Dedifferentiated amniotic fluid mesenchymal stem cell (primary cell): ENCODE results near the gene CHURC1.
"Not testable (repeated sequence)": the region's sequence is repeated elsewhere in the genome, so short reads cannot be mapped to it uniquely, and the experiment has no call there.

Source experiments
- DNase-seq: peaks from one replicate; pipeline ENCODE4 v3.0.0-alpha.2; 2016; ENCODE audit errors: extremely low spot score

The CHURC1 gene

GRCh38 chr14:64910847-64911495, 3.3 kb upstream of the CHURC1 start:
- DNase-seq, result peak; percentile 58

DNA sequence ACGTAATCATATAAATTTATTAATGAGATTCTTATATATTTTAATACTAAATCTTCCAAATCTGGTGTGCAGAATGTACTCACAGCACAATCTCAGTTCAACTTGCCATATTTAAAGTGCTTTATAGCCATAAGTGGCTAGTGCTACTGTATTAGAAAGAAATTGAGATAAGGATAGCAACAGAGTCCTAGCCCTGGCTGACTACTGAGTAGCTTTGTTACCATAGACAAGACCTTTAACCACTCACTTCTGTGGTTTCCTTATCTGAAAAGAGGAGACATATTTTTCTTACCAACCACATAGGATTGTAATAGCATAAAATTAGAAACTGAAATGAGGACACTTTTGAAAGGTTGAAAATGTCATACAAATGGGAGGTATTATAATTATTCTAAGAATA, 2.0 kb upstream of the CHURC1 start:
- no peak for DNase-seq

- not testable (repeated sequence) for DNase-seq
These were observed 778 bp upstream of the CHURC1 start for GRCh38 chr14:64913477-64913876.

DNA sequence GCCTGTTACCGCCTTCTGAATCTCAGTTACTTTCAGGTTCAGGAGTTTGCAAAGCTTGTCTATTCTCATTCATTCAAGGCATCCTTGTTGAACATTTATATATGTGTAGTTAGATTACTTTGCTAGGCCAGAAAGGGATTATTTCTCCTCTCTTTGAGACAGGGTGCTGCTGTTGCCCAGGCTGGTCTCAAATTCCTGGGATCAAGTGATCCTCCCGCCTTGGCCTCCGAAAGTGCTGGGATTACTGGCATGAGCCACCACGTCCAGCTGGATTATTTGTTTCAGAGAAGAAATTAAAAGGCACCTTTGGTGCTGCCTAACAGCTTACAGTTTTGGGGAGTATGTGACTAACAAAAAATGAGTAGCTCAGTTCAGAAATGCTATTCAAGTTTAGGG, 772 bp downstream of the CHURC1 start:
- no peak for DNase-seq

- no peak for DNase-seq
These were observed 1.5 kb downstream of the CHURC1 start for GRCh38 chr14:64915797-64916196.

DNA sequence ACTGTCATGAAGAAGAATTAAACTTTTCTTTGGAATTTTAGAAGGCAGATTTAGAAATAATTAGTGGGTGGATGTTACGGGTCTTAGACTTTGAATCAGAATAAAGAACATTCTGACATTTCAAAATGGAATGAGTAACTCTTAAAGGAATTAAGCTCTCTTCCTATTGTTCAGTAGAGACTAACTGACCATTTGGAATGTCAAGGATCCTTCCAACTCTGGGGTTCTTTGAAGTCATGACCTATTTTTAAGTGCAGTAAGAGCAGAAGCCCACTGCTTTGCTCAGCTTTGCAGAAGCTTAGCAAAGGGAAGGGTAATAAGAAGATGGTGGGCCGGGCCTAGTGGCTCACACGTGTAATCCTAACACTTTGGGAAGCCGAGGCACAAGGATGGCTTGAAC, 4.0 kb downstream of the CHURC1 start:
- DNase-seq, result no peak

DNA sequence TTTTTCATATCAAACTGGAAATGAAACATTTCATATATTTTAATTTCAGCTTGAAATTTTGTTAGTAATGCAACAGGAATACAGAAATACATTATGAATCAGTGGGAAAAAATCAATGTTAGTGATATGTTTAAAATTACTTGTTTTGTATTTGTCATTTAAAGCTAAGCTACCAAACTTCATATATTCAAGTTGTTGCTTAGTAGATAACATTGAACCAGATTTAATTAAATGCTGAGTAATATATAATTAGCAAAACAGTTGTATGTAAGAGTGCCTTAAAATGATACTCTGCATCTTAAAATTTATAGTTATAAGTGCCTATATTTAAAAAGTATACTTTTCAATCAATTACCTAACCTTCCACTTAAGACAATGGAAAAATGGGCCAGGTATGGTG, 5.0 kb downstream of the CHURC1 start:
- DNase-seq, result no peak

DNA sequence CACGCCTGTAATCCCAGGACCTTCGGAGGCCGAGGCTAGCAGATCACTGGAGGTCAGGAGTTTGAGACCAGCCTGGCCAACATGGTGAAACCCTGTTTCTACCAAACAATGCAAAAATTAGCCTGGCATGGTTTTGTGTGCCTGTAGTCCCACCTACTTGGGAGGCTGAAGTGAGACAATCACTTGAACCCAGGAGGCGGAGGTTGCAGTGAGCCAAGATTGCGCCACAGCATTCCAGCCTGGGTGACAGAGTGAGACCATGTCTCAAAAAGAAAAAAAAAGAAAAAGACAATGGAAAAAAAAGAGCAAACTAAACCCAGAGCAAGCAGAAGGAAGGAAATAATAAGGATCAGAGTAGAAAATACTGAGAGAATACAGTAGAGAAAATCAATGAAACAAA, 5.4 kb downstream of the CHURC1 start:
- DNase-seq, result no peak

DNA sequence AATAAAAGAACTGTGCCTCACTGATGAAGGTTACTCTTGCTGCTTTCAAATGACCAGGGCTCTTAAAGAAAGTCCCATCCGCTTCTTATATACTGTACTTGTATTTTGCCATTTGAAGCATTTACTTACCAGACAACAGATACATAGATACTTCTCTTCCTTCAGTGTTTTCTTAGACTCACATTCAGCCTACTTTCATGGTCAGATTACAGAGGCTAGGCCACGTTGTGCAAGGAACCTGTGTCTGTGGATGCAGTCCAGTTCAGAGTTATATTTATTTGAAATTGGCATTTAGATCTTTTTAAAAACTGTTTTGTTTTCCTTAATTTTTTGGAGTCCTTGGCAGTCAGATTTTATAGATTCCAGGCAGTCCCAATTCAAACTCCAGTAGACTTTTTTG, 6.2 kb downstream of the CHURC1 start:
- DNase-seq, result no peak

GRCh38 chr14:64923015-64923414, 8.8 kb downstream of the CHURC1 start:
- no peak for DNase-seq

- no peak for DNase-seq
These were observed 12.2 kb downstream of the CHURC1 start for GRCh38 chr14:64926398-64926995.

GRCh38 chr14:64927031-64927430, 12.8 kb downstream of the CHURC1 start:
- no peak for DNase-seq

GRCh38 chr14:64928239-64929013, 14.2 kb downstream of the CHURC1 start:
- DNase-seq, result no peak

- DNase-seq, result no peak
These were observed 14.7 kb downstream of the CHURC1 start for GRCh38 chr14:64929014-64929359.

DNA sequence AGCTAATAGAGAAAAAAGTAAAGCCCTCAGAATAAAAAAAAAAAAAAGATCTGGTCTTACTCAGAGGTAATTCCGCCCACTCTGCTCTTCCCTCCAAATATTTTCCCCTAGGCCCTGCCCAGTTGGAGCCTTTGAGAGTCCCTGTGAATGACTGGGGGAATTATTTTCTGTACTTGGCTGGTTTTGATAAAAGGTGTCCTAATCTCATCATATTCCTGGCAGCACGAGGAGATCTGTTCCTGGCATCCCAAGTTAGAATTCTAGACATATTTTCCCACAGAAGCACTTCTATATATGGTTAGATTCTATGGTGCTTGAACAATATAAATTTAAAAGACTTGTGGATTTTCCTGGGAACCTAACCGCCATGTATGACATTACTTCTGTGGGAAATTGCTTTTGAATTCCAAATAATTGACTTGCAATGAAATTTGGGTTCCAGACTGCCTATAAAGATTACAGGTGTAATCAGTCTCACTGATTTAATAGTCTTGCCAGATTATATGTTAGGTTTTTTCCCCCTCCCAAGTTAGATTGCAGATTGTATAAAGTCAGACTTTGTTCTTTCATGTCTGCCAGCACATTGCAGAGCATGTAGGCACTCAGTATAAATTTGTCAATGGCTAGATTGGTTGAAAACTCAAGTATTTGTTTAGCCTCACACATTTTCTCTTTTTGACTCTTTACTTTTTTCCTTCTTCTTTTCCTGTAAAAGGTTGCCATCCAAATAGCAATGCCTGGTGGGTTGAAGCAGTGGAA, 16.0 kb downstream of the CHURC1 start:
- no peak for DNase-seq

DNA sequence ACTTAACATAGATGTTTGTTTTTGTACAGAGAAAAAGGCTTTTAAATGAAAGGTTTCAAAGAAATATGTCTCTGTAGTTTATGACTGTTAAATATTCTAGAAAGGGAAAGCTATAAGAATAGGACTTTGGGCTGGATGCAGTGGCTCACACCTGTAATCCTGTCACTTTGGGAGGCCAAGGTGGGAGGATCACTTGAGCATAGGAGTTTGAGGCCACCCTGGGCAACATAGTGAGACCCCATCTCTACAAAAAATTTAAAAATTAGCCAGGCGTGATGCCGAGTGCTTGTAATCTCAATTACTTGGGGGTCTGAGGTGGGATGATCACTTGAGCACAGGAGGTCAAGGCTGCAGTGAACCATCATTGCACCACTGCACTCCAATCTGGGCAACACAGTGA, 16.9 kb downstream of the CHURC1 start:
- no peak for DNase-seq

DNA sequence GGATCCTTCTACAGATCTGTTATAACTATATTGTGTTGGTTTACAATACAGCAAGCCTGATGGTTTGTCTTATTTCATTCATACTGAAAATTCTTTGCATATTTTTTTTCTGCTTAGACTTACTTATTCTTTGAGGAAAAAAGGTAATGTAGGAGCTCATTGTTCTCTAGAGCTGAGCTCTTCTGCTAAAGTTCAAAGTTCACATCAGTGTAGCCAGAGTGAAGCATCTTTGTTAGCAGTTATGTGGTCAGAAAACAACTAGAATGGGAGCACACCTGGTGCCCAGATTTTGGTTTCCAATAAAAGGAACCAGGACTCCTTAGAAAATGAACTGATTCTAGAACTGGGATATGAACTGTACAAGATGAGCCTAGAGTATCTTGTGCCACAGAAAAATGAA, 18.0 kb downstream of the CHURC1 start:
- DNase-seq, result no peak

DNA sequence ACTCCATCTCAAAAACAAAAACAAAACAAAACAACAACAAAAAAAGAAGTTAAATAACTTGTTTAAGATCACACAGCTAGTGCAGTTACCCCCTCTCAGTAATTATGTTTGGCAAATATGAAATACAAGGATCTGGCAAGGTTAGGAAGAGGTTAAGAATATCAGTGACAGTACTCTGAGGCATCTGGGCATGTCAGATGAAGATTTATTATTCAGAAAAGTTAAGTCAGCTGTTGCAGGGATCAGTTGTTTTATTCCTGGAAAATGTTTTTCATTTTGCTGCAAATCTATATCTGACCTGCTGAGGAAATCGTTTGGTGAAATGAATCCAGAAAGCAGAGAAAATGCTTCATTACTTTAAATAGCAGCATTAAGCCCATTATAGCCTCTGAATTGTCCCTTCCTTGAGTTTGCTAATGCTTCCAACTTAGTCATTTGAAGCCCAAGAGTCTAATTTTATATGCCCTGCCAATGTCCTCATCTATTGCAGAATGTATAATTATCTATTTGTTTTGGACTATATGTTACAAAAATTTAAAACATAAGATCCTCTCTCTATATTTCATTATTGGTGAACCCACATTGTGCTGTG, 20.2 kb downstream of the CHURC1 start:
- no peak for DNase-seq

DNA sequence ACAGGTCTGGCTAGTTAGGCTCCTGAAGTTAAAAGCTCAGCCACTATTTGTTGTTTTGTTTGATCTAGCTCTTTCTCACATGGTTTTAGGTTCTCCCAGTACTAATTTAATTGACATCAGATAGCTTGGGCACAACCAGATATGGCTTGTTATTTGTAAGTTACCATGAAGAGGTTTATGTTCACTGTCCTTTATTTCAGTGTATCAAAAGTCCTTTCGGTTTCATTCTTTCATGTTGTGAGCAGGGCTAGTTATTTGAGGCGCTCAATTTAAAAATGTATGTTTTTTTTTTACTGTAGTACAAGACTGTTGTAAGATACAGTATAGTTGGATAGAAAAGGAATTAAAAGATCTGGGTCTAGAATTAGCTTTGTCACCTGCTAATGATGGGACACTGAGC, 21.3 kb downstream of the CHURC1 start:
- DNase-seq, result no peak

GRCh38 chr14:64937171-64937820, 23.0 kb downstream of the CHURC1 start:
- no peak for DNase-seq

GRCh38 chr14:64937821-64938193, 23.6 kb downstream of the CHURC1 start:
- DNase-seq, result no peak
